Measurements from ENCODE around the gene CAMKK1. TPM values are rescaled to one million over a fixed set of nuclear protein-coding genes. Genes with fewer than 3 reads are reported as not detected.
"Not testable (repeated sequence)": the region's sequence is repeated elsewhere in the genome, so short reads cannot be mapped to it uniquely, and the experiment has no call there.

Gene CAMKK1
- total and polyA plus RNA-seq, 7 donors: 0.91 to 2.3 (median 1.5) TPM

GRCh38 chr17:3846437-3847164 lies 46.3 kb downstream of the CAMKK1 start:
- WGBS, 3 donors: 41 to 47% (median 44%) methylated on average over 17 of the region's 17 CpGs
- H3K36me3 ChIP-seq (ENCODE audit: insufficient read depth in 1 of 2, low read depth in 1 of 2): peaks cover 0 to 29% of the 10 kb centered on the region in 2 donors
- intact Hi-C loops (cut with DNase I): loop anchor here in 1 of 2 donors (2.0 kb wide), 1 partner anchor 110 kb away; no protein-coding TSS in a partner anchor
- no peak for TF ChIP-seq CTCF (IDR thresholded peaks at IDR 0.05)
- peak overlapping the region; percentile 94 for H3K27ac ChIP-seq
- peaks cover 13% of the 10 kb centered on the region for H3K4me1 ChIP-seq
- ATAC-seq (no peak), DNase-seq (no peak)
- H3K9me3 ChIP-seq: no peaks in the 10 kb centered on the region
- peak overlapping the region; percentile 96 for H3K4me3 ChIP-seq
- peaks cover 0 to 3% (median 0%) of the 10 kb centered on the region in 3 donors for H3K27me3 ChIP-seq (ENCODE audit: insufficient read depth in 3 of 3, low read length in 2 of 3)

- 0% methylated on average over 64 to 76 of the region's 76 CpGs for WGBS, 3 donors
- Histone ChIP-seq H3K27ac (peak within 1 kb of the TSS; percentile 94), H3K4me1 (peaks cover 13% of the 10 kb centered on the region), H3K4me3 (peak within 1 kb of the TSS; percentile 96), H3K36me3 (ENCODE audit: insufficient read depth in 1 of 2, low read depth in 1 of 2) (peaks cover 0 to 37% of the 10 kb centered on the region in 2 donors), H3K27me3 (ENCODE audit: insufficient read depth in 3 of 3, low read length in 2 of 3) (no peaks in the 10 kb centered on the region), H3K9me3 (no peaks in the 10 kb centered on the region)
- TF ChIP-seq CTCF (IDR thresholded peaks at IDR 0.05): peak; percentile 92
- ATAC-seq (peak; percentile 97 to 99 (median 98)), DNase-seq (peak; percentile 91 to 94)
- intact Hi-C loops (cut with DNase I): loop anchor here in 1 of 2 donors (2.0 kb wide), 1 partner anchor 109 kb away; no protein-coding TSS in a partner anchor
Measured at GRCh38 chr17:3845621-3846436, 47.0 kb downstream of the CAMKK1 start, which contains the start of gene NCBP3. TSS of gene NCBP3 (minus strand) at chr17:3846246. CDS start at chr17:3846223, 23 bp downstream.

- Histone ChIP-seq H3K27ac (peak overlapping the region; percentile 94), H3K9me3 (no peaks in the 10 kb centered on the region), H3K4me1 (peaks cover 13% of the 10 kb centered on the region), H3K36me3 (ENCODE audit: insufficient read depth in 1 of 2, low read depth in 1 of 2) (peaks cover 0 to 42% of the 10 kb centered on the region in 2 donors), H3K4me3 (peak overlapping the region; percentile 96), H3K27me3 (ENCODE audit: insufficient read depth in 3 of 3, low read length in 2 of 3) (no peaks in the 10 kb centered on the region)
- intact Hi-C loops (cut with DNase I): no loop called here
- DNase-seq (no peak), ATAC-seq (peak in 1 of 4 donors; percentile 7)
- TF ChIP-seq CTCF (IDR thresholded peaks at IDR 0.05): no peak
- 0 to 1% (median 1%) methylated on average over 8 of the region's 8 CpGs for WGBS, 3 donors
Measured at GRCh38 chr17:3845291-3845620, 47.6 kb downstream of the CAMKK1 start.

GRCh38 chr17:3844556-3844955 lies 48.3 kb downstream of the CAMKK1 start:
- Histone ChIP-seq H3K36me3 (ENCODE audit: insufficient read depth in 1 of 2, low read depth in 1 of 2) (peaks cover 0 to 49% of the 10 kb centered on the region in 2 donors), H3K4me3 (peak overlapping the region; percentile 96), H3K4me1 (peaks cover 13% of the 10 kb centered on the region)
- H3K27ac ChIP-seq; DNase-seq; ATAC-seq; H3K27me3 ChIP-seq (ENCODE audit: insufficient read depth in 3 of 3, low read length in 2 of 3); intact Hi-C loops (cut with DNase I); H3K9me3 ChIP-seq: not testable (repeated sequence)
- 92 to 94% (median 92%) methylated on average over 19 of the region's 19 CpGs for WGBS, 3 donors
